Measurements from ENCODE around the gene FAM174B.

DNA sequence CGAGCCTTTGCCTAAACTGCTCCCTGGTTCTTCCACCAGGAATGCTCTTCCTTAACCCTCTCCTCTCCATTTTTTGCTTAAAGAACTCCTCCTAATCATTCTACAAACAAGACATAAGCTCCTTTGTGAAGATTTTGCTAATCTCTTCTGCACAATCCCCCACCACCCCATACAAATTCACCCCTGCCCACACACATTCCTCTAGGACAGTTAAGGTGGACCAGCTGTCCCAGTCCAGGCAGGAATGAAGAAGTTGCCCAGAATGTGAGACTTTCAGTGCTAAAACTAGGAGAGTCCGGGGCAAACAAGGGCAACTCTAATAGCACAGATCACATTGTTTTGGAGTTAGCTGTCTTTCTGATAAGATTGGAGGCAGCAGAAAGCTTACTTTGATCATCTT lies 13.9 kb upstream of the FAM174B start:
- TF ChIP-seq, protein P1, sequence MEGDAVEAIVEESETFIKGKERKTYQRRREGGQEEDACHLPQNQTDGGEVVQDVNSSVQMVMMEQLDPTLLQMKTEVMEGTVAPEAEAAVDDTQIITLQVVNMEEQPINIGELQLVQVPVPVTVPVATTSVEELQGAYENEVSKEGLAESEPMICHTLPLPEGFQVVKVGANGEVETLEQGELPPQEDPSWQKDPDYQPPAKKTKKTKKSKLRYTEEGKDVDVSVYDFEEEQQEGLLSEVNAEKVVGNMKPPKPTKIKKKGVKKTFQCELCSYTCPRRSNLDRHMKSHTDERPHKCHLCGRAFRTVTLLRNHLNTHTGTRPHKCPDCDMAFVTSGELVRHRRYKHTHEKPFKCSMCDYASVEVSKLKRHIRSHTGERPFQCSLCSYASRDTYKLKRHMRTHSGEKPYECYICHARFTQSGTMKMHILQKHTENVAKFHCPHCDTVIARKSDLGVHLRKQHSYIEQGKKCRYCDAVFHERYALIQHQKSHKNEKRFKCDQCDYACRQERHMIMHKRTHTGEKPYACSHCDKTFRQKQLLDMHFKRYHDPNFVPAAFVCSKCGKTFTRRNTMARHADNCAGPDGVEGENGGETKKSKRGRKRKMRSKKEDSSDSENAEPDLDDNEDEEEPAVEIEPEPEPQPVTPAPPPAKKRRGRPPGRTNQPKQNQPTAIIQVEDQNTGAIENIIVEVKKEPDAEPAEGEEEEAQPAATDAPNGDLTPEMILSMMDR (conservative IDR thresholded peaks at IDR 0.05 in 1 of 2, IDR thresholded peaks at IDR 0.05 in 1 of 2; ENCODE audit: extremely low read depth in 1 of 2, insufficient read depth in 1 of 2, low read depth in 1 of 2, low read length in 2 of 2) = no peak
- no peak for TF ChIP-seq EZH2 (IDR thresholded peaks at IDR 0.05; ENCODE audit: borderline replicate concordance, low read length)
